ENCODE results near the gene STPG3. TPM values are rescaled to one million over a fixed set of nuclear protein-coding genes. Genes with fewer than 3 reads are reported as not detected.

Gene STPG3
- total RNA-seq, 1 donor from 2014 or later, result not detected

DNA sequence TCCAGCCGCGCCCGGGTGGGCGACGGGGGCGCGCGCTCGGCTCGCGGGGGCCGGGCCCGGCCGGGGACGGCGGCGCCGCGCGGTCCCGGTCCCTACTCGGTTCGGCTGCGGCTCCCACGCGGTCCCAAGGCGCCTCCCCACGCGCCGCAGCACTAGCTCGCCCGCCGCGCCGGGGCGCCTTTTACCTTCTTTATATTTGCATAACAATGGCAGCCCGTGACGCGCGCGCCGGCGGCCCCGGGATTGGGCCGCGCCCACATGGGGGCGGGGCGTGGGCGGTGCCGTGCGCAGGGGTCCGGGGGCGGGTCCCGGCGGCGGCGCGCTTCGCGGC lies 51.0 kb downstream of the STPG3 start, which contains the start of gene NRARP:
NRARP (minus strand) TSS at position 154 of the 331 bp plus-strand sequence. CDS start 343 bp downstream, outside the sequence.
- Mint-ChIP-seq H3K27ac (peak within 1 kb of the TSS; percentile 84), H3K27me3 (no peaks in the 10 kb centered on the region), H3K4me1 (ENCODE audit: low read depth) (peaks cover 36% of the 10 kb centered on the region), H3K9me3 (ENCODE audit: low read depth) (no peaks in the 10 kb centered on the region), H3K4me3 (ENCODE audit: low read depth) (peak within 1 kb of the TSS; percentile 90), H3K36me3 (ENCODE audit: insufficient read depth) (no peaks in the 10 kb centered on the region)
- DNase-seq (ENCODE audit: low spot score, unreplicated experiment), result peak; percentile 90
- TF ChIP-seq, protein P1, sequence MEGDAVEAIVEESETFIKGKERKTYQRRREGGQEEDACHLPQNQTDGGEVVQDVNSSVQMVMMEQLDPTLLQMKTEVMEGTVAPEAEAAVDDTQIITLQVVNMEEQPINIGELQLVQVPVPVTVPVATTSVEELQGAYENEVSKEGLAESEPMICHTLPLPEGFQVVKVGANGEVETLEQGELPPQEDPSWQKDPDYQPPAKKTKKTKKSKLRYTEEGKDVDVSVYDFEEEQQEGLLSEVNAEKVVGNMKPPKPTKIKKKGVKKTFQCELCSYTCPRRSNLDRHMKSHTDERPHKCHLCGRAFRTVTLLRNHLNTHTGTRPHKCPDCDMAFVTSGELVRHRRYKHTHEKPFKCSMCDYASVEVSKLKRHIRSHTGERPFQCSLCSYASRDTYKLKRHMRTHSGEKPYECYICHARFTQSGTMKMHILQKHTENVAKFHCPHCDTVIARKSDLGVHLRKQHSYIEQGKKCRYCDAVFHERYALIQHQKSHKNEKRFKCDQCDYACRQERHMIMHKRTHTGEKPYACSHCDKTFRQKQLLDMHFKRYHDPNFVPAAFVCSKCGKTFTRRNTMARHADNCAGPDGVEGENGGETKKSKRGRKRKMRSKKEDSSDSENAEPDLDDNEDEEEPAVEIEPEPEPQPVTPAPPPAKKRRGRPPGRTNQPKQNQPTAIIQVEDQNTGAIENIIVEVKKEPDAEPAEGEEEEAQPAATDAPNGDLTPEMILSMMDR (IDR thresholded peaks at IDR 0.05; ENCODE audit: unreplicated experiment), result no peak

DNA sequence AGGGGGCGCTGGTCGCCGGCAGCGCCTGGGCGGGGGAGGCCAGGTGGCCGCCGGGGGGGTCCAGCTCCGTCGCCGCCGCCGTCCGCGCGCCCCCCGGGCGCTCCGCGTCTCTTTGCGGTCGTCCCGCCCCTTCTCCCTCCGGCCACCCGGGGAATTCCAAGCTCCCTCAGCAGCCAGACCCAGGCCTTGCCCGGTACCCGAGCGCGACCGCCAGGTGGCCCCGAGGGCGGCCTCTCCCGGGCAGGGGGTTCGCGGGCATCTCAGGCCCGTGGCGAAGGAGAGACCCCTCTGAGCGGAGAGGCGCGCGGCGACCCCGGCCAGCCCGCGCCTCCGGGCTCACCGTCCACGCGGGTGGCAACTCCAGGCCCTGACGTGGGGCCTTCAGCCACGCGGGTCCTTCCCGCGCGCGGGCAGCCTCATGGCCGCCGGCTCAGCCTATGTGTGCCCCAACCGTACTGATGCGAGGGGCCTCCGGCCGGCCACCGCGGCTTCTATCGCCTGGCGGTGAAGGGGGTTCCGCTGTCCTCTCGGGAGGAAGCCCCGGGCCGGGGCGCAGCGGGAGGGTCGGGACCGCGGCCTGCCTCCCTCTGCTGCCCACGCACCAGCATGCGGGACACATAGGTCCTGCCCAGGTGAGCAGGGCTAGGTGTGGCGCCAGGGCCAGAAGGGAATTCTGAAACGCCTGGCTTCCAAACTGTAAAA lies 51.5 kb downstream of the STPG3 start:
- DNase-seq (ENCODE audit: low spot score, unreplicated experiment), result peak; percentile 82
- H3K27ac Mint-ChIP-seq, result peak overlapping the region; percentile 69
- TF ChIP-seq, protein P1 (IDR thresholded peaks at IDR 0.05; ENCODE audit: unreplicated experiment), result peak; percentile 83
- H3K27me3 Mint-ChIP-seq, result no peaks in the 10 kb centered on the region
- H3K4me1 Mint-ChIP-seq (ENCODE audit: low read depth), result peaks cover 36% of the 10 kb centered on the region
- H3K9me3 Mint-ChIP-seq (ENCODE audit: low read depth), result no peaks in the 10 kb centered on the region
- H3K4me3 Mint-ChIP-seq (ENCODE audit: low read depth), result no peak overlapping the region
- no peaks in the 10 kb centered on the region for H3K36me3 Mint-ChIP-seq (ENCODE audit: insufficient read depth)

Other genes starting within 250 kb of the STPG3 start
- 26.4 and 30.1 TPM in 2 replicates for gene ABCA2, start 223.0 kb upstream of the STPG3 start, total RNA-seq
- not detected in 2 replicates for gene FUT7, start 219.2 kb upstream of the STPG3 start, total RNA-seq
- 62.0 and 73.2 TPM in 2 replicates for gene NPDC1, start 205.1 kb upstream of the STPG3 start, total RNA-seq
- 0.19 and 0.51 TPM in 2 replicates for gene ENTPD2, start 197.2 kb upstream of the STPG3 start, total RNA-seq
- gene SAPCD2, start 180.7 kb upstream of the STPG3 start, total RNA-seq, result 15.1 and 15.3 TPM in 2 replicates
- gene UAP1L1, start 173.8 kb upstream of the STPG3 start, total RNA-seq, result 0.57 and 1.5 TPM in 2 replicates
- 56.1 and 57.7 TPM in 2 replicates for gene MAN1B1, start 164.3 kb upstream of the STPG3 start, total RNA-seq
- gene DPP7, start 136.6 kb upstream of the STPG3 start, total RNA-seq, result 39.2 and 48.5 TPM in 2 replicates
- 0.07 and 0.77 TPM in 2 replicates for gene GRIN1, start 112.1 kb upstream of the STPG3 start, total RNA-seq
- gene LRRC26, start 81.2 kb upstream of the STPG3 start, total RNA-seq, result 0.89 and 1.00 TPM in 2 replicates
- not detected in 2 replicates for gene TMEM210, start 79.2 kb upstream of the STPG3 start, total RNA-seq
- 73.2 and 74.3 TPM in 2 replicates for gene ANAPC2, start 62.7 kb upstream of the STPG3 start, total RNA-seq
- gene SSNA1, start 62.6 kb upstream of the STPG3 start, total RNA-seq, result 52.5 and 59.1 TPM in 2 replicates
- 18.8 and 20.7 TPM in 2 replicates for gene TPRN, start 50.5 kb upstream of the STPG3 start, total RNA-seq
- 35.2 and 36.2 TPM in 2 replicates for gene TMEM203, start 45.6 kb upstream of the STPG3 start, total RNA-seq
- gene NDOR1, start 45.6 kb upstream of the STPG3 start, total RNA-seq, result 35.1 and 37.4 TPM in 2 replicates
- 24.0 and 25.7 TPM in 2 replicates for gene RNF208, start 29.0 kb upstream of the STPG3 start, total RNA-seq
- gene CYSRT1, start 26.1 kb upstream of the STPG3 start, total RNA-seq, result 1.2 and 2.7 TPM in 2 replicates
- gene RNF224, start 23.8 kb upstream of the STPG3 start, total RNA-seq, result 0.27 and 0.53 TPM in 2 replicates
- 0.26 and 0.27 TPM in 2 replicates for gene SLC34A3, start 20.4 kb upstream of the STPG3 start, total RNA-seq
- gene TUBB4B, start 10.0 kb upstream of the STPG3 start, total RNA-seq, result 233 and 245 TPM in 2 replicates
- gene NELFB, start 4.0 kb downstream of the STPG3 start, total RNA-seq, result 62.3 and 63.3 TPM in 2 replicates
- gene TOR4A, start 26.4 kb downstream of the STPG3 start, total RNA-seq, result 8.0 and 8.5 TPM in 2 replicates
- 24.0 and 27.1 TPM in 2 replicates for gene NRARP, start 51.0 kb downstream of the STPG3 start, total RNA-seq
- gene EXD3, start 171.9 kb downstream of the STPG3 start, total RNA-seq, result 31.7 and 33.8 TPM in 2 replicates
- gene NOXA1, start 172.1 kb downstream of the STPG3 start, total RNA-seq, result 15.3 and 16.3 TPM in 2 replicates
- gene ENTPD8, start 190.1 kb downstream of the STPG3 start, total RNA-seq, result 2.7 and 3.2 TPM in 2 replicates
- 57.4 and 59.8 TPM in 2 replicates for gene NSMF, start 208.0 kb downstream of the STPG3 start, total RNA-seq

All from progenitor cell of endocrine pancreas (in vitro differentiated cells).